SU-DHL-6 (cell line): ENCODE data around the gene ERI2.

ENCODE experiments used
- H2AFZ ChIP-seq: fragments of 200-600 bp; sonication (generic); 2 replicates; pipeline ENCODE4 v1.6.1; 2014; ENCODE audit warnings: low read depth, mild to moderate bottlenecking, moderate library complexity, mixed read lengths, antibody characterized with exemption, low read length; ENCODE audit not compliant: severe bottlenecking
- H3F3A ChIP-seq: fragments of 200-600 bp; shearing (Covaris generic); 2 replicates; pipeline ENCODE4 v1.6.0; 2016; ENCODE audit warnings: antibody characterized with exemption, mild to moderate bottlenecking; ENCODE audit not compliant: insufficient read depth
- H3K27ac ChIP-seq: fragments of 200-600 bp; sonication (generic); 2 replicates; pipeline ENCODE4 v1.5.1; 2016; ENCODE audit warnings: low read depth, mild to moderate bottlenecking, low read length, moderate library complexity, mixed read lengths
- H3K27me3 ChIP-seq: fragments of 200-600 bp; sonication (generic), shearing (Covaris generic); 2 replicates; pipeline ENCODE4 v1.6.0; 2014; ENCODE audit warnings: mild to moderate bottlenecking, low read length
- H3K36me3 ChIP-seq: fragments of 200-600 bp; sonication (generic); 2 replicates; pipeline ENCODE4 v1.6.1; 2014; ENCODE audit warnings: mild to moderate bottlenecking, low read length, mixed read lengths
- H3K4me2 ChIP-seq: fragments of 300-600, 200-600 bp; shearing (Covaris generic), sonication (generic); 2 replicates; pipeline ENCODE4 v1.6.0; 2014; ENCODE audit warnings: low read length, low read depth, mild to moderate bottlenecking; ENCODE audit not compliant: poor library complexity, severe bottlenecking
- H3K4me3 ChIP-seq: fragments of 200-600 bp; sonication (generic); 2 replicates; pipeline ENCODE4 v1.5.1; 2014; ENCODE audit warnings: antibody characterized with exemption, low read length, mild to moderate bottlenecking, mixed read lengths; ENCODE audit not compliant: insufficient read depth, poor library complexity, severe bottlenecking
- H3K79me2 ChIP-seq: fragments of 200-600 bp; sonication (generic); 2 replicates; pipeline ENCODE4 v1.6.1; 2014; ENCODE audit warnings: mild to moderate bottlenecking, low read length, moderate library complexity; ENCODE audit not compliant: insufficient read depth
- H3K9ac ChIP-seq: fragments of 200-600 bp; sonication (generic); 2 replicates; pipeline ENCODE4 v1.7.0; 2014; ENCODE audit warnings: mild to moderate bottlenecking, low read length
- H3K9me2 ChIP-seq: fragments of 200-600 bp; sonication (generic); replicated peaks from 2 replicates; pipeline ENCODE4 v1.6.1; 2014; ENCODE audit warnings: low read length; ENCODE audit not compliant: insufficient read depth
- H3K9me3 ChIP-seq: fragments of 200-600 bp; sonication (generic); 2 replicates; pipeline ENCODE4 v1.6.1; 2014; ENCODE audit warnings: low read length, mixed read lengths; ENCODE audit not compliant: insufficient read depth
- H4K20me1 ChIP-seq: fragments of 200-600 bp; sonication (generic); 2 replicates; pipeline ENCODE4 v1.6.1; 2014; ENCODE audit warnings: low read depth, mild to moderate bottlenecking, antibody characterized with exemption, low read length, moderate library complexity, mixed read lengths
- EZH2phosphoT487 ChIP-seq: fragments of 200-600 bp; sonication (generic), shearing (Covaris generic); conservative IDR thresholded peaks from 2 replicates; pipeline ENCODE4 v1.6.1; 2018; ENCODE audit warnings: mild to moderate bottlenecking, antibody characterized with exemption, low read length, moderate library complexity, mixed read lengths
- TF ChIP-seq, protein P1 (sequence below): fragments of 200-600 bp; sonication (generic); IDR thresholded peaks from one replicate; pipeline ENCODE4 v1.5.1; 2017; ENCODE audit warnings: antibody characterized with exemption, mild to moderate bottlenecking, low read length, moderate library complexity; ENCODE audit not compliant: insufficient read depth, poor library complexity, severe bottlenecking

ERI2 gene

DNA sequence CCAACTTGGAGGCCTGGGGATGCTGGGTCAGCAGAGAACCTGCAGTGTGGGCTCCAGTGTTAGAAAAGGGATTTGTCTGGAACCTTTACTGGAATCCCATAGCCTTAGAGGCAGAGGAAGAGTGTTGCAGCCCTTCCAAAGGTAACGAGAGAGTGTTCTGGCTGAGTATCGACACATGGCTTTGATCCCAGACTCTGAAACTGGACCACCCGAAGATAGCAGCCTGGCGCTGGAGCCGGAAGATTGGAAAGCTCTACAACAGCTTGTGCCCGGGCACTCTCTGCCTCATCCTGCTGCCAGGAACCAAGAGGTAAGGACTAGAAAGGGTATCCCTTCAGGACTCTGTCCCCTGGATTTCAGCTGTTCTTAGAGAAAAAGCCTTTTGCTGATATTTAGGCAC, 39.8 kb upstream of the ERI2 start:
- Histone ChIP-seq H3K4me3 (no peak overlapping the region), H3K27me3 (no peaks in the 10 kb centered on the region), H2AFZ (no peak overlapping the region), H3K9me3 (no peaks in the 10 kb centered on the region), H4K20me1 (no peaks in the 10 kb centered on the region), H3K36me3 (peaks cover 9% of the 10 kb centered on the region; the same call in 1 of the 2 replicates), H3K27ac (no peak overlapping the region), H3K9ac (no peak overlapping the region), H3K4me2 (no peak overlapping the region), H3F3A (no peaks in the 10 kb centered on the region), H3K9me2 (no peaks in the 10 kb centered on the region), H3K79me2 (no peaks in the 10 kb centered on the region)
- no peak for TF ChIP-seq EZH2phosphoT487
- TF ChIP-seq, protein P1, sequence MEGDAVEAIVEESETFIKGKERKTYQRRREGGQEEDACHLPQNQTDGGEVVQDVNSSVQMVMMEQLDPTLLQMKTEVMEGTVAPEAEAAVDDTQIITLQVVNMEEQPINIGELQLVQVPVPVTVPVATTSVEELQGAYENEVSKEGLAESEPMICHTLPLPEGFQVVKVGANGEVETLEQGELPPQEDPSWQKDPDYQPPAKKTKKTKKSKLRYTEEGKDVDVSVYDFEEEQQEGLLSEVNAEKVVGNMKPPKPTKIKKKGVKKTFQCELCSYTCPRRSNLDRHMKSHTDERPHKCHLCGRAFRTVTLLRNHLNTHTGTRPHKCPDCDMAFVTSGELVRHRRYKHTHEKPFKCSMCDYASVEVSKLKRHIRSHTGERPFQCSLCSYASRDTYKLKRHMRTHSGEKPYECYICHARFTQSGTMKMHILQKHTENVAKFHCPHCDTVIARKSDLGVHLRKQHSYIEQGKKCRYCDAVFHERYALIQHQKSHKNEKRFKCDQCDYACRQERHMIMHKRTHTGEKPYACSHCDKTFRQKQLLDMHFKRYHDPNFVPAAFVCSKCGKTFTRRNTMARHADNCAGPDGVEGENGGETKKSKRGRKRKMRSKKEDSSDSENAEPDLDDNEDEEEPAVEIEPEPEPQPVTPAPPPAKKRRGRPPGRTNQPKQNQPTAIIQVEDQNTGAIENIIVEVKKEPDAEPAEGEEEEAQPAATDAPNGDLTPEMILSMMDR, result no peak

DNA sequence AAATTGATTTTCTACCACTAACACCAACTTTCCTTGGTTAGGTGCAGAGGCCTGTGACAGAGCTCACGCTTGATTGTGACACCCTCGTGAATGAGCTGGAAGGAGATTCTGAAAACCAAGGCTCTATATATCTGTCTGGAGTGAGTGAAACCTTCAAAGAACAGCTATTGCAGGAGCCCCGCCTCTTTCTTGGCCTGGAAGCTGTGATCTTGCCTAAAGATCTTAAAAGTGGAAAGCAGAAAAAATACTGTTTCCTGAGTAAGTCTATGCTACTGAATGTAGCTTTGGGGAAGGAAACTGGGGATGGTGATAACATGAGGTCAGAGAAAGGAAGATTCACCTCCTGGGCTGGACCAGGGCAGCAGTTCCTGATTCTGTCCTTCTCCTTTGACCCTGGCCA, 38.3 kb upstream of the ERI2 start:
- Histone ChIP-seq H2AFZ (no peak overlapping the region), H3K79me2 (no peaks in the 10 kb centered on the region), H3K9me2 (no peaks in the 10 kb centered on the region), H3K27me3 (no peaks in the 10 kb centered on the region), H3F3A (no peaks in the 10 kb centered on the region), H4K20me1 (no peaks in the 10 kb centered on the region), H3K4me2 (no peak overlapping the region), H3K4me3 (no peak overlapping the region), H3K9ac (no peak overlapping the region), H3K36me3 (peaks cover 13% of the 10 kb centered on the region; the same call in 1 of the 2 replicates), H3K9me3 (no peaks in the 10 kb centered on the region), H3K27ac (no peak overlapping the region)
- no peak for TF ChIP-seq EZH2phosphoT487
- TF ChIP-seq, protein P1, result no peak

DNA sequence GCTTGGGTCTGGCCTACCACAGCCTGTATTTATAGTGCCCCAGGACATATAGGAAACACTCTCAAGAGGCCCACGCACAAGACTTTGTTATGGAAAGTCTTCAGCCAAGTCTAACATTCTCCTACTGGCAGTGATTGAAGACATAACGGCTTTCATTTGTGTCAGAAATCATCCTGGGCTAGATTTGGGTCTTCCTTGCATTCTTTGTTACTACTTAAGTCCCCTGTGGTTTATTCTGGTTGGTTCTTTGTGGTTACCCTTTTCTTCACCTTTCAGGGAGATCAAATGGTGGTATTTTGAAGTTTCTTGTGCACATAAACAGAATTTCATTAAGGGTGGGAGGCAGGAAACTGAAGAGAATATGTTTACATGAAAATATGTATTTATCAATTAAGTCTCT, 37.8 kb upstream of the ERI2 start:
- Histone ChIP-seq H3K27ac (no peak overlapping the region), H3K9me2 (no peaks in the 10 kb centered on the region), H3K4me2 (no peak overlapping the region), H4K20me1 (no peaks in the 10 kb centered on the region), H3K27me3 (no peaks in the 10 kb centered on the region), H3K79me2 (no peaks in the 10 kb centered on the region), H3K9ac (no peak overlapping the region), H2AFZ (no peak overlapping the region), H3K9me3 (no peaks in the 10 kb centered on the region), H3K36me3 (peaks cover 13% of the 10 kb centered on the region; the same call in 1 of the 2 replicates), H3F3A (no peaks in the 10 kb centered on the region), H3K4me3 (no peak overlapping the region)
- TF ChIP-seq, protein P1, result no peak
- TF ChIP-seq EZH2phosphoT487, result no peak
